ENCODE data around the gene PNMA1. TPM values are rescaled to one million over a fixed set of nuclear protein-coding genes. Genes with fewer than 3 reads are reported as not detected.

The PNMA1 gene
- total and polyA plus RNA-seq, 2 of the 13 experiments (the other 11 are each of a cell fraction or from before 2014, with no cell fraction given) = 7.0 to 8.3 TPM

DNA sequence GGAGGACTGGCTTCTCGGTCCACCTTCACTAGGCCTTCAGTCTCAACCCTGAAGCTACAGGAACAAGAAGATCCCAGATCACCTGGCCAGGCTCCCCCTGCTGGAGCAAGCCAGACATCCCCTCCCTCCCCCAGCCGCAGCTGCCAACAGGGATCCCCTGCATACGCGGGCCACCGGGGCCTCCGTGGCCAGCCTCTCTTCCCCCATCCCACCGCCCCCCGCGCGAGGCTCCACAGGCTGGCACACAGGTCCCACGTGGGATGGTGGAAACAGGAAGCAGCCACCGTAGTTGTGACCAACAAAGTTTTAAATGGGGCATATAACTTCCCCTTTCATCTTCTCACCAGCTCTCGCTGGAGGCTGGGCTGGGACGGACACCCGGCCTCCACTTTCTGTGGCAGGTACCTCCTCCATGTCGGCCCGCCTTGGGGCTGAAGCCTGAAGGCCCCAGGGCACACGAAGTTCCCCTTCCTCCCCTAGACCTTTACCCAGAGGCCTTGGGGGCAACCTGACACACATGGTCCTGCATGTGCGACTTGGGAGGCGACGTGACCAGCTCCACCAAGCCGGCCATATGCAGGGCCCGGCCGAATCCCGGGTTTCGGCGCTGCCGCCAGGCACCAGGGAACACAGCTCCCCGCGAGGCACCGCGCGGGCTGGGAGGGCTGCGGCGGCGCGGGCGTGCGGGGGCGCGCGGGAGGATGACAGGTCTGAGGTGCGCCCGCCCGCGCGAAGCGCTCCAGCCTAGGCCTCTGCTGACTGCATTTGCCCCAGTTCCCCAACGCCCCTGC lies 44.4 kb upstream of the PNMA1 start (continued):
- TF ChIP-seq, protein P1, sequence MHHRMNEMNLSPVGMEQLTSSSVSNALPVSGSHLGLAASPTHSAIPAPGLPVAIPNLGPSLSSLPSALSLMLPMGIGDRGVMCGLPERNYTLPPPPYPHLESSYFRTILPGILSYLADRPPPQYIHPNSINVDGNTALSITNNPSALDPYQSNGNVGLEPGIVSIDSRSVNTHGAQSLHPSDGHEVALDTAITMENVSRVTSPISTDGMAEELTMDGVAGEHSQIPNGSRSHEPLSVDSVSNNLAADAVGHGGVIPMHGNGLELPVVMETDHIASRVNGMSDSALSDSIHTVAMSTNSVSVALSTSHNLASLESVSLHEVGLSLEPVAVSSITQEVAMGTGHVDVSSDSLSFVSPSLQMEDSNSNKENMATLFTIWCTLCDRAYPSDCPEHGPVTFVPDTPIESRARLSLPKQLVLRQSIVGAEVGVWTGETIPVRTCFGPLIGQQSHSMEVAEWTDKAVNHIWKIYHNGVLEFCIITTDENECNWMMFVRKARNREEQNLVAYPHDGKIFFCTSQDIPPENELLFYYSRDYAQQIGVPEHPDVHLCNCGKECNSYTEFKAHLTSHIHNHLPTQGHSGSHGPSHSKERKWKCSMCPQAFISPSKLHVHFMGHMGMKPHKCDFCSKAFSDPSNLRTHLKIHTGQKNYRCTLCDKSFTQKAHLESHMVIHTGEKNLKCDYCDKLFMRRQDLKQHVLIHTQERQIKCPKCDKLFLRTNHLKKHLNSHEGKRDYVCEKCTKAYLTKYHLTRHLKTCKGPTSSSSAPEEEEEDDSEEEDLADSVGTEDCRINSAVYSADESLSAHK (CRISPR knock-in tag; IDR thresholded peaks at IDR 0.05; ENCODE audit: borderline replicate concordance) = no peak
- no peak for TF ChIP-seq HNRNPH1 (optimal IDR thresholded peaks at IDR 0.05; ENCODE audit: low read depth, low read length)
- TF ChIP-seq MAFG (CRISPR knock-in tag; IDR thresholded peaks at IDR 0.05) = 0 out of 2 replicates have a peak, but pooled peaks have one; percentile 32
- TF ChIP-seq ERF (CRISPR knock-in tag; IDR thresholded peaks at IDR 0.05) = no peak
- no peak for TF ChIP-seq ZNF12 (CRISPR knock-in tag; IDR thresholded peaks at IDR 0.05)
- no peak for TF ChIP-seq ESRRA (CRISPR knock-in tag; IDR thresholded peaks at IDR 0.05; ENCODE audit: low read depth)
- TF ChIP-seq POLR2AphosphoS2 (IDR thresholded peaks at IDR 0.05; ENCODE audit: low read depth, low read length) = no peak
- TF ChIP-seq SOX6 (IDR thresholded peaks at IDR 0.05) = no peak
- peak; percentile 62 for TF ChIP-seq SOX6 (CRISPR knock-in tag; IDR thresholded peaks at IDR 0.05)
- TF ChIP-seq ZNF546 (CRISPR knock-in tag; conservative IDR thresholded peaks at IDR 0.05) = no peak
- TF ChIP-seq ZNF607 (CRISPR knock-in tag; IDR thresholded peaks at IDR 0.05; ENCODE audit: borderline replicate concordance) = peak; percentile 89
- TF ChIP-seq, protein P2, sequence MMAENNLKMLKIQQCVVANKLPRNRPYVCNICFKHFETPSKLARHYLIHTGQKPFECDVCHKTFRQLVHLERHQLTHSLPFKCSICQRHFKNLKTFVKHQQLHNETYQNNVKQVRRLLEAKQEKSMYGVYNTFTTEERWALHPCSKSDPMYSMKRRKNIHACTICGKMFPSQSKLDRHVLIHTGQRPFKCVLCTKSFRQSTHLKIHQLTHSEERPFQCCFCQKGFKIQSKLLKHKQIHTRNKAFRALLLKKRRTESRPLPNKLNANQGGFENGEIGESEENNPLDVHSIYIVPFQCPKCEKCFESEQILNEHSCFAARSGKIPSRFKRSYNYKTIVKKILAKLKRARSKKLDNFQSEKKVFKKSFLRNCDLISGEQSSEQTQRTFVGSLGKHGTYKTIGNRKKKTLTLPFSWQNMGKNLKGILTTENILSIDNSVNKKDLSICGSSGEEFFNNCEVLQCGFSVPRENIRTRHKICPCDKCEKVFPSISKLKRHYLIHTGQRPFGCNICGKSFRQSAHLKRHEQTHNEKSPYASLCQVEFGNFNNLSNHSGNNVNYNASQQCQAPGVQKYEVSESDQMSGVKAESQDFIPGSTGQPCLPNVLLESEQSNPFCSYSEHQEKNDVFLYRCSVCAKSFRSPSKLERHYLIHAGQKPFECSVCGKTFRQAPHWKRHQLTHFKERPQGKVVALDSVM (CRISPR knock-in tag; IDR thresholded peaks at IDR 0.05) = peak; percentile 98
- 0 out of 2 replicates have a peak, but pooled peaks have one; percentile 25 for TF ChIP-seq ZSCAN9 (CRISPR knock-in tag; IDR thresholded peaks at IDR 0.05; ENCODE audit: borderline replicate concordance)
- TF ChIP-seq ZNF225 (CRISPR knock-in tag; IDR thresholded peaks at IDR 0.05) = no peak
- TF ChIP-seq, protein P3, sequence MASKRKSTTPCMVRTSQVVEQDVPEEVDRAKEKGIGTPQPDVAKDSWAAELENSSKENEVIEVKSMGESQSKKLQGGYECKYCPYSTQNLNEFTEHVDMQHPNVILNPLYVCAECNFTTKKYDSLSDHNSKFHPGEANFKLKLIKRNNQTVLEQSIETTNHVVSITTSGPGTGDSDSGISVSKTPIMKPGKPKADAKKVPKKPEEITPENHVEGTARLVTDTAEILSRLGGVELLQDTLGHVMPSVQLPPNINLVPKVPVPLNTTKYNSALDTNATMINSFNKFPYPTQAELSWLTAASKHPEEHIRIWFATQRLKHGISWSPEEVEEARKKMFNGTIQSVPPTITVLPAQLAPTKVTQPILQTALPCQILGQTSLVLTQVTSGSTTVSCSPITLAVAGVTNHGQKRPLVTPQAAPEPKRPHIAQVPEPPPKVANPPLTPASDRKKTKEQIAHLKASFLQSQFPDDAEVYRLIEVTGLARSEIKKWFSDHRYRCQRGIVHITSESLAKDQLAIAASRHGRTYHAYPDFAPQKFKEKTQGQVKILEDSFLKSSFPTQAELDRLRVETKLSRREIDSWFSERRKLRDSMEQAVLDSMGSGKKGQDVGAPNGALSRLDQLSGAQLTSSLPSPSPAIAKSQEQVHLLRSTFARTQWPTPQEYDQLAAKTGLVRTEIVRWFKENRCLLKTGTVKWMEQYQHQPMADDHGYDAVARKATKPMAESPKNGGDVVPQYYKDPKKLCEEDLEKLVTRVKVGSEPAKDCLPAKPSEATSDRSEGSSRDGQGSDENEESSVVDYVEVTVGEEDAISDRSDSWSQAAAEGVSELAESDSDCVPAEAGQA (IDR thresholded peaks at IDR 0.05; ENCODE audit: low read depth) = no peak
- TF ChIP-seq, protein P3 (CRISPR knock-in tag; IDR thresholded peaks at IDR 0.05; ENCODE audit: borderline replicate concordance) = no peak
- TF ChIP-seq ZNF883 (CRISPR knock-in tag; IDR thresholded peaks at IDR 0.05; ENCODE audit: not compliant biosample characterization) = peak; percentile 67

Measured in HepG2 (cell line).